ENCODE measurements around the gene SPINK7. TPM values are rescaled to one million over a fixed set of nuclear protein-coding genes. Genes with fewer than 3 reads are reported as not detected.
"Not testable (repeated sequence)": the region's sequence is repeated elsewhere in the genome, so short reads cannot be mapped to it uniquely, and the experiment has no call there.

SPINK7 gene
- total RNA-seq, 1 donor, result not detected

DNA sequence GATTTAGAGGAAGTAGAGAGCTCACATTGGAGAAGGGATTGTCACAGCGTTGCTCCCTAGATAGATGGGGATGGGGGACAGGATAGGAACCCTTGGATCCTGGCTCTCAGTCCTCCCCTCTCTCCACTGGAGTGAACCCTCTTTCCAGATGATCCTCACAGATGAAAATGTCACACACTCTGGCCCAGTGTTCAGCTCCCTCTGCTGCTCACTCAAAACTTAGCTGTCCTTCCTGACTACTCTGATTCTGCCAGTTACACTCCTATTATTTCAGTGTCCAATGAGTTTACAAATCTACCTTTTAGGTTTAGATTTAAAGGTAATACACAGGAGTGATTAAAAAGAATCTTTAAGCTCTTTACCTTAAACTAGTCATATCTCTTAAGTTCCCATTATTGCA lies 5.8 kb upstream of the SPINK7 start:
- no peak for DNase-seq (ENCODE audit: low read depth)
- TF ChIP-seq, protein P1, sequence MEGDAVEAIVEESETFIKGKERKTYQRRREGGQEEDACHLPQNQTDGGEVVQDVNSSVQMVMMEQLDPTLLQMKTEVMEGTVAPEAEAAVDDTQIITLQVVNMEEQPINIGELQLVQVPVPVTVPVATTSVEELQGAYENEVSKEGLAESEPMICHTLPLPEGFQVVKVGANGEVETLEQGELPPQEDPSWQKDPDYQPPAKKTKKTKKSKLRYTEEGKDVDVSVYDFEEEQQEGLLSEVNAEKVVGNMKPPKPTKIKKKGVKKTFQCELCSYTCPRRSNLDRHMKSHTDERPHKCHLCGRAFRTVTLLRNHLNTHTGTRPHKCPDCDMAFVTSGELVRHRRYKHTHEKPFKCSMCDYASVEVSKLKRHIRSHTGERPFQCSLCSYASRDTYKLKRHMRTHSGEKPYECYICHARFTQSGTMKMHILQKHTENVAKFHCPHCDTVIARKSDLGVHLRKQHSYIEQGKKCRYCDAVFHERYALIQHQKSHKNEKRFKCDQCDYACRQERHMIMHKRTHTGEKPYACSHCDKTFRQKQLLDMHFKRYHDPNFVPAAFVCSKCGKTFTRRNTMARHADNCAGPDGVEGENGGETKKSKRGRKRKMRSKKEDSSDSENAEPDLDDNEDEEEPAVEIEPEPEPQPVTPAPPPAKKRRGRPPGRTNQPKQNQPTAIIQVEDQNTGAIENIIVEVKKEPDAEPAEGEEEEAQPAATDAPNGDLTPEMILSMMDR (IDR thresholded peaks at IDR 0.05; ENCODE audit: insufficient read depth, low read length), result no peak

DNA sequence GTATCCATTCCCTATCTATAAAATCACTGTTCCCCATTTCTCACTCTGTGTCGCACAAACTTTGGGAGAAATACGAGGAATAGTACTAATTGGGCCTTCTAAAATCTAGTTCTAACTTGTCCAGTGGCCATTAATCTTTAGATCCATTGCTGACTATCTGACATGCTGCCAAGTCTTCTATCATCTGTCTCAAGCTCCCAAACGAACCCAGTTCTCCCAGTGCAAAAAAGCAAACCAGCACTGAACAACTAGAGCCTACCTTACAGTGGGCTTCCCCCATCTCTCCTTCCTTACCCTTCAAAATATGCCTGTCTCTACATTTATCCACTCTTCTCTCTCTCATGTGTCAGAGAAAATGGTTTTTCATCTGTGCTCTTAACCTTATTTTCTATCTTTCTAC lies 3.2 kb upstream of the SPINK7 start:
- H3K4me3 ChIP-seq (ENCODE audit: low read depth, low read length), result no peak overlapping the region
- DNase-seq (ENCODE audit: low read depth), result no peak
- TF ChIP-seq, protein P1 (IDR thresholded peaks at IDR 0.05; ENCODE audit: insufficient read depth, low read length), result no peak

More for the DNA sequence above, 5.8 kb upstream of the SPINK7 start:
- no peak overlapping the region for H3K4me3 ChIP-seq (ENCODE audit: low read depth, low read length)

DNA sequence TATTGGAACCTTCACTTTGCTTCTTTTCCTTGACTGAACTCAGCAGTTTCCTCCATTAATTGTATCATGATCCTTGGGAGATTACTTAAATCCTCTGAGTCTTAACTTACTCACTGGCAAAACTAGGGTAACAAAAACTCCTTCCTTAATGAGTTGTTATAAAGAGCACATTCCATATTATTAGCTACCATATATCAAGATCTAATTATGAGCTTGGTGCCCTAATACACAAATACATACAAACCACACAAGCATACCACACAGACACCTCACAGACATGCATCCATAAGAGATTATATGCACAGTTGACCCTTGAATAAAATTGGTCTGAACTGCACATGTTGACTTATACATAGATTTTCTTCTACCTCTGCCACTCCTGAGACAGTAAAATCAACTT lies 2.5 kb upstream of the SPINK7 start:
- TF ChIP-seq, protein P1 (IDR thresholded peaks at IDR 0.05; ENCODE audit: insufficient read depth, low read length), result no peak
- no peak for DNase-seq (ENCODE audit: low read depth)

DNA sequence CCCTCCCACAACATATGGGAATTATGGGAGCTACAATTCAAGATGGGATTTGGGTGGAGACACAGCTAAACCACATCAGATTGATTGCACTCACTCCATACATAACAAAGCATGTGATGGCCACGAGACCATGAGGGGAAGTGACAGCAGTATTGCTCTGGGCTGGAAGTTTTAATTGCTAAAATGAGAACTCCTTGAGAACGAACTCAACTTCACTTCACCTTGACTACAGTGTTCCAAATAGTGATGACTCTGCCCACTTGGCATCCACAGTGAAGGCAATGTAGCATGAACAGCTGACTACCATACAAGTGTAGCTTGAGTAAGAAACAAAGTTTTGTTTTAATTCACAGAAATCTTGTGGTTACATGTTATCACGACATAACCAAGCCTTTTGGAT lies 739 bp upstream of the SPINK7 start:
- TF ChIP-seq, protein P1 (IDR thresholded peaks at IDR 0.05; ENCODE audit: insufficient read depth, low read length), result no peak
- no peak for DNase-seq (ENCODE audit: low read depth)
- no peak overlapping the region for H3K4me3 ChIP-seq (ENCODE audit: low read depth, low read length)

More for the DNA sequence above, 2.5 kb upstream of the SPINK7 start:
- H3K4me3 ChIP-seq (ENCODE audit: low read depth, low read length), result no peak overlapping the region

DNA sequence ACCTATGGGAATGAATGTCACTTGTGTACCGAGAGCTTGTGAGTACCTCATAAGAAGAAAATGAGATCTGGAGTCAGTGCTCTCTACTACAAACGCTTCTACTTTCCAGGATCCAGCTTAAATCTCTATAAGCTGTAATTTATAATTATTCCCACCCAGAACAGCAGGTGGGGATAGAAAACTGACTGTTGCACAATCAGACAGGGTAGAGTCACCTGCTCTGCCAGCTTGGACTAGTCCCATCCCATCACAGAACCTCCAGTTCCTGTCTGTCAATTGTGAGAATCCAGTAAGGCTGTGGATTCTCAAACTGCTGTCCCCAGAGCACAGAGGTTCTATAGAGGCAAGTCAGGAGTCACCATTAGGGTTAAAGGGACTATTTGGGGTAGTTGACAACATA lies 2.0 kb downstream of the SPINK7 start:
- DNase-seq (ENCODE audit: low read depth), result no peak
- H3K4me3 ChIP-seq (ENCODE audit: low read depth, low read length), result no peak overlapping the region
- TF ChIP-seq, protein P1 (IDR thresholded peaks at IDR 0.05; ENCODE audit: insufficient read depth, low read length), result no peak

DNA sequence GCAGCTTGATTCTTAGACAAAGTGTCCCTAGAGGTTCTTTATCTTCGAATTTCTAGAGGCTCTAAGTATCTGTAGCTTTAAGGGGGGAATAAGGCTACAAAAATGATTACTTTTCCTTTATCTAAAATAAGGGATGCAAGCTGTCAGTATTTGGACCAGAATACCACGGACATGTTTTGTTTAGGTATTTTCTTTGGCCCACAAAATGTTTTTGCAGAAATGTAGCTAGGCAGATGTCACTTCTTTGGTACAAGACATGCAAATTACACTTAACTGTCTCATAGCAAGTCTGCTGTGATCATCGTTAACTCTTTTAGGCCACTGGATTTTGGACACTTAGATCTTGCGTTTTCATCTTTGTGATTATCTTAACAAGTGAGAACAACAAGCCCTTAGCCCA lies 2.5 kb downstream of the SPINK7 start:
- H3K4me3 ChIP-seq (ENCODE audit: low read depth, low read length), result no peak overlapping the region
- TF ChIP-seq, protein P1 (IDR thresholded peaks at IDR 0.05; ENCODE audit: insufficient read depth, low read length), result no peak
- DNase-seq (ENCODE audit: low read depth), result no peak

DNA sequence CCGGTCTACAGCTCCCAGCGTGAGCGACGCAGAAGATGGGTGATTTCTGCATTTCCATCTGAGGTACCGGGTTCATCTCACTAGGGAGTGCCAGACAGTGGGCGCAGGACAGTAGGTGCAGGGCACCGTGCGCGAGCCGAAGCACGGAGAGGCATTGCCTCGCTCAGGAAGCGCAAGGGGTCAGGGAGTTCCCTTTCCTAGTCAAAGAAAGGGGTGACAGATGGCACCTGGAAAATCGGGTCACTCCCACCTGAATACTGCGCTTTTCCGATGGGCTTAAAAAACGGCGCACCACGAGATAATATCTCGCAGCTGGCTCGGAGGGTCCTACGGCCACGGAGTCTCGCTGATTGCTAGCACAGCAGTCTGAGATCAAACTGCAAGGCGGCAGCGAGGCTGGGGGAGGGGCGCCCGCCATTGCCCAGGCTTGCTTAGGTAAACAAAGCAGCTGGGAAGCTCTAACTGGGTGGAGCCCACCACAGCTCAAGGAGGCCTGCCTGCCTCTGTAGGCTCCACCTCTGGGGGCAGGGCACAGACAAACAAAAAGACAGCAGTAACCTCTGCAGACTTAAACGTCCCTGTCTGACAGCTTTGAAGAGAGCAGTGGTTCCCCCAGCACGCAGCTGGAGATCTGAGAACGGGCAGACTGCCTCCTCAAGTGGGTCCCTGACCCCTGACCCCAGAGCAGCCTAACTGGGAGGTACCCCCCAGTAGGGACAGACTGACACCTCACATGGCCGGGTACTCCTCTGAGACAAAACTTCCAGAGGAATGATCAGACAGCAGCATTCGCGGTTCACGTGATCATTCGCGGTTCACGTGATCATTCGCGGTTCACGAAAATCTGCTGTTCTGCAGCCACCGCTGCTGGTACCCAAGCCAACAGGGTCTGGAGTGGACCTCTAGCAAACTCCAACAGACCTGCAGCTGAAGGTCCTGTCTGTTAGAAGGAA lies 8.1 kb downstream of the SPINK7 start:
- DNase-seq (ENCODE audit: low read depth), result not testable (repeated sequence)
- peak overlapping the region; percentile 38 for H3K4me3 ChIP-seq (ENCODE audit: low read depth, low read length)

Measured in fibroblast of the aortic adventitia (primary cell).